RWPE1 (cell line): Measurements from ENCODE around the gene SERINC5.
"Not testable (repeated sequence)": the region's sequence is repeated elsewhere in the genome, so short reads cannot be mapped to it uniquely, and the experiment has no call there.

Experiments
- CTCF ChIA-PET: fragments of 350-600 bp; sonication (Branson Sonifier 250); formaldehyde crosslinking; extraction: SDS; loops from one replicate; lab custom pipeline; 2021; lab: Yijun Ruan, JAX
- POLR2A ChIA-PET: fragments of 400-600 bp; formaldehyde crosslinking; extraction: SDS; loops from one replicate; lab custom pipeline; 2020; ENCODE audit warnings: antibody characterized with exemption; ENCODE audit not compliant: low non-redundant PET; lab: Yijun Ruan, JAX
- DNase-seq: peaks from one replicate; pipeline ENCODE4 v3.0.0; 2012; ENCODE audit warnings: low spot score
- H3K27ac ChIP-seq: fragments of 450-650 bp; 2 replicates; pipeline ENCODE4 v1.5.1; 2017
- TF ChIP-seq, protein P1 (sequence below): fragments of 450-650 bp; conservative IDR thresholded peaks from 2 replicates; pipeline ENCODE4 v1.5.1; 2017; ENCODE audit warnings: low read depth, mild to moderate bottlenecking

The SERINC5 gene

DNA sequence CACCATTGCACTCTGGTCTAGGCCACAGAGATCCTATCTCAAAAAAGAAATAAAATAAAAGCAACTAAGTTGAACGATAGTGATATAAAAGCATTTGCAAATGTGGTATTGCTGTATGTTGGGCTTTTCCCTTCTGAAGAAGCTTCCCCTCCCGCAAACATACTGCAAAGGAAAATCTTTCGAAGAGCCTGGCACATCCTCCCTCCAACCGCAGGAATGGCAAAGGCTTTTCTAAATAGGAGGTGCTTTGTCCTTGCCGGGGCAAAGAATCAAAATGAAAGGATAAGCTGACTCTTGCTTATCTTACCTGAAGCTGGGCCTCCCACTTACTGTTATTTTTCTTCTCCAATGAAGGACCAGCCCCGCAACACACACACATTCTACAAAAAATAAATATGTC lies 45.8 kb downstream of the SERINC5 start:
- DNase-seq = no peak
- ChIA-PET POLR2A (no interaction called here), CTCF (interaction anchor here (0.6 kb wide), 2 partner anchors 34 to 353 kb away, joined by 3 to 6 read pairs; no protein-coding TSS in a partner anchor)
- no peak overlapping the region for H3K27ac ChIP-seq
- TF ChIP-seq, protein P1, sequence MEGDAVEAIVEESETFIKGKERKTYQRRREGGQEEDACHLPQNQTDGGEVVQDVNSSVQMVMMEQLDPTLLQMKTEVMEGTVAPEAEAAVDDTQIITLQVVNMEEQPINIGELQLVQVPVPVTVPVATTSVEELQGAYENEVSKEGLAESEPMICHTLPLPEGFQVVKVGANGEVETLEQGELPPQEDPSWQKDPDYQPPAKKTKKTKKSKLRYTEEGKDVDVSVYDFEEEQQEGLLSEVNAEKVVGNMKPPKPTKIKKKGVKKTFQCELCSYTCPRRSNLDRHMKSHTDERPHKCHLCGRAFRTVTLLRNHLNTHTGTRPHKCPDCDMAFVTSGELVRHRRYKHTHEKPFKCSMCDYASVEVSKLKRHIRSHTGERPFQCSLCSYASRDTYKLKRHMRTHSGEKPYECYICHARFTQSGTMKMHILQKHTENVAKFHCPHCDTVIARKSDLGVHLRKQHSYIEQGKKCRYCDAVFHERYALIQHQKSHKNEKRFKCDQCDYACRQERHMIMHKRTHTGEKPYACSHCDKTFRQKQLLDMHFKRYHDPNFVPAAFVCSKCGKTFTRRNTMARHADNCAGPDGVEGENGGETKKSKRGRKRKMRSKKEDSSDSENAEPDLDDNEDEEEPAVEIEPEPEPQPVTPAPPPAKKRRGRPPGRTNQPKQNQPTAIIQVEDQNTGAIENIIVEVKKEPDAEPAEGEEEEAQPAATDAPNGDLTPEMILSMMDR = no peak

DNA sequence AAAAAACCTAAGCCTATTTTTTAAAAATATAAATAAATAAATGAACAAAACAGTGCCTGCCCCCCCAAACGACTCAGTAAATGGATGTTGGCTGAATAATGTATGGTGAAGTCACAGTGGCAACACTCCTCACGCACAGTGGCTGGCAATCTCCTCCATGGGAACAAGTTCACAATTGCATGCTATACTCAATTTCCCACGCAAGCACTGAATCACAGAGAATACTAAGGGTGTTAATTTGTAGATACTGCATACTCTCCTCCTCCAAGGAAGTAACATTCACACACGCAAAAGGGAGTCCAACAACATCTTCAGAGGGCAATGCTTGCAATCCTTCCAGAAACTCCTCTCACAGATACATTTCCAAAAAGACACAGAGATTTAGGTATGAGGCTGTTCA lies 47.5 kb downstream of the SERINC5 start:
- DNase-seq = no peak
- TF ChIP-seq, protein P1 = no peak
- ChIA-PET CTCF (no interaction called here), POLR2A (no interaction called here)
- no peak overlapping the region for H3K27ac ChIP-seq

DNA sequence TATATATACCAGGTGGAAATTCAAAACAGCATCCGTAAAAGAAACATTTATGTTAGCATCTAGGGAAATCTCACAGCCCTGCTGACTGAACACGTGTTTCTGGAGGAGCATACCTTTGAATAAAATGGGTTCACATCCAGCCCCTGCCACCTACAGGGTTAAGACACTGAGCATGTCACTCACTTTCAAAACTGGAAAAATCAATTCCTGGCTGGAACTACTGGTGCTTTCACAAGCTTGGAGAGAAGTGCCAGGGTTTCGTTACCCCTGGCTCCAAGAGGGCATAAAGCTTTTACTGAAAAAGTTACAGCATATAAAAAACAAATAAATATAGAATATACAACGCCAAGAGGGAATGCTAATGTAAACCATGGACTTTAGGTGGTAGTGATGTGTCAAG lies 48.0 kb downstream of the SERINC5 start:
- POLR2A ChIA-PET = no interaction called here
- no peak for DNase-seq
- TF ChIP-seq, protein P1 = no peak

DNA sequence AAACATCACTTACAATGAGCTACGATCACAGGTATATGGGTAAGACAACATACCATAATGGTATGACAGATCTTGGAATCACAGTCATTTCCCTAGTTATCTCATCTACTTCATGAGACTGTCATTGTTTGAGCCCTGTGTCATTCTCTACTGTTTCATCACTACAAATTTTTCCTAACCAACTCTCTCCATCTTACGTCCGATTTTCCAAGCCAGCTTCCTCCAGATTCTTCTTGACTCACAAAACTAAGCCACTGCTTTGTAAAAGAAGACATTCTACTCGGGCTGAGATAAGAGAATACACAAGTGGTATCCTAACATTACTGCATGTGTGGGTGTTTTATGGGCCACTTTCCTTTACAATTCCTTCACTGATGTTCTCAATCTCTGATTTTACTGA lies 49.6 kb downstream of the SERINC5 start:
- no peak for DNase-seq
- ChIA-PET POLR2A (no interaction called here), CTCF (no interaction called here)
- no peak overlapping the region for H3K27ac ChIP-seq
- TF ChIP-seq, protein P1 = no peak

More for the DNA sequence above, 48.0 kb downstream of the SERINC5 start:
- H3K27ac ChIP-seq = no peak overlapping the region
- CTCF ChIA-PET = no interaction called here

DNA sequence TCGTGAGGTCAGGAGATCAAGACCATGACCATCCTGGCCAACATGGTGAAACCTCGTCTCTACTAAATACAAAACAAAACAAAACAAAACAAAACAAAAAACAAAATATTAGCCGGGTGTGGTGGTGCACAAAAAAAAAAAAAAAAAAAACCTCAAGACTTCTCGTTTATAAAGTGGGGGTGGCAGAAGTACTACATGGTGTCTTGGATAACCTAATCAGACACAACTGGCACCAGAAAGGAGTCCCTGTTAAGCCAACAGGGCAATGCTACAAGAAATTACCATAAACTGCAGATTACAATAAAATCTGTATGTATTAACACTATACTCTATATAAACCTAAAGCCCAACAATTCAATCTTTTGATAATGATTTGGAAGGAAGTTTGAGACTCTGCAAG lies 50.0 kb downstream of the SERINC5 start:
- no peak overlapping the region for H3K27ac ChIP-seq
- TF ChIP-seq, protein P1 = no peak
- ChIA-PET POLR2A (interaction anchor here (0.6 kb wide), 1 partner anchor 116 kb away, joined by 3 read pairs; no protein-coding TSS in a partner anchor), CTCF (no interaction called here)
- DNase-seq = no peak

DNA sequence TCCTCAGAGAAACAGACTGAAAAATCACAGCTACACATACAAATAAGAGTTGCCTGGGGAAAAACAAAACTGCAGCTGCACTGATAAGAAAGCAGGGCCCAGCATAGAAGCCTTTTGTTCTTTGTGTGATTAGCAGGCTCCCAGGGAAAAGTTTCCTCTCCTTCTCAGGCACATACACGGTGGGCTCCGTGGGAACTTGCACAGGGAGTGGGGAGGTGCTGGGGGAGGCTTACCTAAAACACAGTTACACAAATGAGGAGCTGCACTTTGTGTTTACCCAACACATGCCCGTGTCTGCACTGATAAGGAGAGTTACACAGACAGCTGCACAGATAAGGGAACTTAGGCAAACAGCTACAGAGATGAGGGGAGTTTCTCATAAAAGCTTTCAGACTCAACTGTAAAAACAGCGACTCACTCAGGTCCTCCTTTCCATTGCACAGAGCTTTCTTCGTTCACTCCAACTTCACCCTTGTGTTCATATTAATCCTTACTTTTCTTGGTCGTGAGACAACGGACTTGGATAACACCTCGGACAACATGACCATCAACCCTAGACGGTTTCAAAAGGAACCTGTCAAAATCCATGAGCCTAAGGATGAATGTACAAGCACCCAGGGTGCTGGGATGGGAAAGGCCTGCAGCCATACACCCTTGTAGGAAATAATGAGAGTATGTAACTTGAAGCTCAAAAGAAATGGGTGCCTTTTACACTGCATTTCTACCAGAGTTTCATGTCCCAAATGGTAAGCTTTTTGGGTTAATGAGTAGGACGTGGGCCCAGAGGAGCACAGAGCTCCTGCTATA lies 50.8 kb downstream of the SERINC5 start:
- CTCF ChIA-PET = interaction anchor here (0.6 to 1.8 kb wide), 3 partner anchors 29 to 113 kb away, joined by 3 to 5 read pairs (median 5); no protein-coding TSS in a partner anchor
- H3K27ac ChIP-seq = no peak overlapping the region
- no peak for DNase-seq
- TF ChIP-seq, protein P1 = no peak
- POLR2A ChIA-PET = interaction anchor here (0.5 to 0.6 kb wide), 2 partner anchors 51 to 116 kb away, joined by 3 to 5 read pairs; no protein-coding TSS in a partner anchor

DNA sequence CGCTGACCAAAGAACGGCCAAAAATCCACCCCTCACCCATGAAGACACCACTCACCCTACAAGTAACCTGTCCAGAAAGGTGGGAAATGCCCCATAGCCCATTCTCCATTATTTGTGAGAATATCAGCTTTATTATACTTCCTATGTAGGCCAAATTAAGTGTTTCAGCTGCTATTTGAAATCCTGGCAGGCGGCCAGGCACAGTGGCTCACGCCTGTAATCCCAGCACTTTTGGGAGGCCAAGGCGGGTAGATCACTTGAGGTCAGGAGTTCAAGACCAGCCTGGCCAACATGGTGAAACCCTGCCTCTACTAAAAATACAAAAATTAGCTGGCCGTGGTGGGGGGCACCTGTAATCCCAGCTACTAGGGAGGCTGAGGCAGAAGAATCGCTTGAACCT lies 54.1 kb downstream of the SERINC5 start:
- H3K27ac ChIP-seq, DNase-seq, POLR2A ChIA-PET, CTCF ChIA-PET: not testable (repeated sequence)
